ENCODE data around the gene SULT1E1. TPM values are rescaled to one million over a fixed set of nuclear protein-coding genes. Genes with fewer than 3 reads are reported as not detected.

SULT1E1 gene
- total and polyA plus RNA-seq, 2 of the 8 experiments (the other 6 are each of a cell fraction or from before 2014, with no cell fraction given), result not detected

DNA sequence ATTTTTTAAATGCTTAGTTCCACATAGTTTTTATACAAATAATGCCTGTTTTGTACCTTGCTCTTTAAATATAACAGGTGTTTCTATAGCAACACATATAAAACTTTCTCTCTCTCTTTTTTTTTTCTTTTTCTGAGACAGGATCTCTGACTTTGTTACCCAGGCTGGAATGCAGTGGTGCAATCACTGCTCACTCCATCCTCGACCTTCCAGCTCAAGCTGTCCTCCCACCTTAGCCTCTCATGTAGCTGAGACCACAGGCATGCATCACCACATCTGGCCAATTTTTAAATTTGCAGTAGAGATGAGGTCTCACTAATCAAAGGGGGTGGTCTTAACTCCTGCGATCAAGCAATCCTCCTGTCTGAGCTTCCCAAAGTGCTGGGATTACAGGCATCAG is 18.3 kb upstream of the SULT1E1 start (continued):
- TF ChIP-seq, protein P1, sequence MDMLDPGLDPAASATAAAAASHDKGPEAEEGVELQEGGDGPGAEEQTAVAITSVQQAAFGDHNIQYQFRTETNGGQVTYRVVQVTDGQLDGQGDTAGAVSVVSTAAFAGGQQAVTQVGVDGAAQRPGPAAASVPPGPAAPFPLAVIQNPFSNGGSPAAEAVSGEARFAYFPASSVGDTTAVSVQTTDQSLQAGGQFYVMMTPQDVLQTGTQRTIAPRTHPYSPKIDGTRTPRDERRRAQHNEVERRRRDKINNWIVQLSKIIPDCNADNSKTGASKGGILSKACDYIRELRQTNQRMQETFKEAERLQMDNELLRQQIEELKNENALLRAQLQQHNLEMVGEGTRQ (IDR thresholded peaks at IDR 0.05; ENCODE audit: low read length), result no peak
- no peak for TF ChIP-seq RBBP5 (IDR thresholded peaks at IDR 0.05; ENCODE audit: borderline replicate concordance, low read depth, low read length)
- no peak for TF ChIP-seq NANOG (IDR thresholded peaks at IDR 0.05; ENCODE audit: insufficient read depth, low read depth, low read length, poor library complexity, severe bottlenecking)
- no peak for TF ChIP-seq SP1 (IDR thresholded peaks at IDR 0.05; ENCODE audit: low read depth, low read length)
- TF ChIP-seq CBX8 (IDR thresholded peaks at IDR 0.05; ENCODE audit: borderline replicate concordance, low read depth, low read length), result no peak
